ES-I3 (cell line): ENCODE results near the gene XKR7.
"Not testable (repeated sequence)": the region's sequence is repeated elsewhere in the genome, so short reads cannot be mapped to it uniquely, and the experiment has no call there.

Experiments used
- H3K36me3 ChIP-seq: 2 replicates; pipeline ENCODE4 v1.6.1; 2013; ENCODE audit warnings: mild to moderate bottlenecking, low read length, control low read depth, moderate library complexity; ENCODE audit not compliant: insufficient read depth
- H3K4me1 ChIP-seq: 2 replicates; pipeline ENCODE4 v1.6.1; 2013; ENCODE audit warnings: mild to moderate bottlenecking, control low read depth, low read length; ENCODE audit not compliant: insufficient read depth
- H3K9ac ChIP-seq: 2 replicates; pipeline ENCODE4 v1.6.1; 2013; ENCODE audit warnings: low read depth, mild to moderate bottlenecking, low read length, moderate library complexity
- H3K9me3 ChIP-seq: 2 replicates; pipeline ENCODE4 v1.6.1; 2013; ENCODE audit warnings: mild to moderate bottlenecking, low read length, moderate library complexity; ENCODE audit not compliant: control insufficient read depth, insufficient read depth

Gene XKR7

GRCh38 chr20:31967830-31968249, at the start of gene XKR7:
TSS of gene XKR7 (plus strand) at chr20:31968151. CDS start at chr20:31968176, 25 bp downstream.
- Histone ChIP-seq H3K36me3 (no peaks in the 10 kb centered on the region), H3K4me1 (peaks cover 8% of the 10 kb centered on the region; the same call in 1 of the 2 replicates), H3K9me3 (no peaks in the 10 kb centered on the region), H3K9ac (peak within 1 kb of the TSS; percentile 31; the same call in 1 of the 2 replicates)

- no peaks in the 10 kb centered on the region for H3K36me3 ChIP-seq
Observed at GRCh38 chr20:31918466-31919105, 49.4 kb upstream of the XKR7 start.

GRCh38 chr20:31919410-31920155, 48.4 kb upstream of the XKR7 start:
- H3K9me3 ChIP-seq, result no peaks in the 10 kb centered on the region
- peaks cover 24% of the 10 kb centered on the region for H3K4me1 ChIP-seq
- H3K9ac ChIP-seq, result no peak overlapping the region
- H3K36me3 ChIP-seq, result no peaks in the 10 kb centered on the region

More at GRCh38 chr20:31918466-31919105, 49.4 kb upstream of the XKR7 start:
- Histone ChIP-seq H3K4me1 (peaks cover 24% of the 10 kb centered on the region), H3K9ac (no peak overlapping the region), H3K9me3 (no peaks in the 10 kb centered on the region)

- H3K36me3 ChIP-seq, result no peaks in the 10 kb centered on the region
- H3K4me1 ChIP-seq, result peaks cover 22% of the 10 kb centered on the region
- H3K9ac ChIP-seq, result no peak overlapping the region
- H3K9me3 ChIP-seq, result no peaks in the 10 kb centered on the region
Observed at GRCh38 chr20:31920275-31920855, 47.6 kb upstream of the XKR7 start.

- not testable (repeated sequence) for H3K9me3 ChIP-seq, H3K9ac ChIP-seq, H3K36me3 ChIP-seq
- peaks cover 22% of the 10 kb centered on the region for H3K4me1 ChIP-seq
Observed at GRCh38 chr20:31921480-31921879, 46.5 kb upstream of the XKR7 start.

- H3K36me3 ChIP-seq, result no peaks in the 10 kb centered on the region
- no peak overlapping the region for H3K9ac ChIP-seq
- H3K4me1 ChIP-seq, result peaks cover 22% of the 10 kb centered on the region
- H3K9me3 ChIP-seq, result no peaks in the 10 kb centered on the region
Observed at GRCh38 chr20:31922181-31922580, 45.8 kb upstream of the XKR7 start.

- Histone ChIP-seq H3K9me3 (no peaks in the 10 kb centered on the region), H3K4me1 (peaks cover 22% of the 10 kb centered on the region), H3K36me3 (no peaks in the 10 kb centered on the region), H3K9ac (no peak overlapping the region)
Observed at GRCh38 chr20:31922588-31922987, 45.4 kb upstream of the XKR7 start.

GRCh38 chr20:31923388-31924331, 44.3 kb upstream of the XKR7 start:
- Histone ChIP-seq H3K4me1 (peaks cover 18% of the 10 kb centered on the region), H3K9ac (no peak overlapping the region), H3K36me3 (no peaks in the 10 kb centered on the region), H3K9me3 (no peaks in the 10 kb centered on the region)

GRCh38 chr20:31924561-31924960, 43.4 kb upstream of the XKR7 start:
- Histone ChIP-seq H3K36me3 (no peaks in the 10 kb centered on the region), H3K9ac (no peak overlapping the region), H3K9me3 (no peaks in the 10 kb centered on the region), H3K4me1 (peaks cover 12% of the 10 kb centered on the region)

- H3K9me3 ChIP-seq, result no peaks in the 10 kb centered on the region
- H3K9ac ChIP-seq, result no peak overlapping the region
- H3K36me3 ChIP-seq, result no peaks in the 10 kb centered on the region
- H3K4me1 ChIP-seq, result peaks cover 9% of the 10 kb centered on the region
Observed at GRCh38 chr20:31925631-31926030, 42.3 kb upstream of the XKR7 start.

GRCh38 chr20:31926493-31926892, 41.5 kb upstream of the XKR7 start:
- Histone ChIP-seq H3K9me3 (no peaks in the 10 kb centered on the region), H3K9ac (no peak overlapping the region), H3K36me3 (no peaks in the 10 kb centered on the region), H3K4me1 (peaks cover 9% of the 10 kb centered on the region)

GRCh38 chr20:31927627-31928159, 40.3 kb upstream of the XKR7 start:
- Histone ChIP-seq H3K4me1 (peaks cover 9% of the 10 kb centered on the region), H3K9me3 (no peaks in the 10 kb centered on the region), H3K36me3 (no peaks in the 10 kb centered on the region), H3K9ac (no peak overlapping the region)

GRCh38 chr20:31929631-31930030, 38.3 kb upstream of the XKR7 start:
- not testable (repeated sequence) for H3K4me1 ChIP-seq, H3K9ac ChIP-seq, H3K9me3 ChIP-seq, H3K36me3 ChIP-seq

GRCh38 chr20:31930779-31931178, 37.2 kb upstream of the XKR7 start:
- Histone ChIP-seq H3K4me1 (no peaks in the 10 kb centered on the region), H3K36me3 (no peaks in the 10 kb centered on the region), H3K9ac (no peak overlapping the region), H3K9me3 (no peaks in the 10 kb centered on the region)
